Subcutaneous adipose tissue (tissue), 4 donors: ENCODE data around the gene SLC25A34. TPM values are rescaled to one million over a fixed set of nuclear protein-coding genes. Genes with fewer than 3 reads are reported as not detected.

ENCODE experiments used
- CTCF ChIP-seq: fragments of 450-650 bp; IDR thresholded peaks from one replicate; pipeline ENCODE4 v1.5.1; 2016; ENCODE audit warnings: low read depth, mild to moderate bottlenecking, control low read depth, antibody characterized with exemption, moderate library complexity
- total RNA-seq, 4 donors: library from RNA; depleted of rRNA; stranded (reverse); fragments of >200 nt; gene quantifications; one replicate each; pipeline ENCODE4 v1.1.0, GENCODE V29; 2016

SLC25A34 gene
- total RNA-seq, 4 donors from 2014 or later, result 0.44 to 11.1 (median 1.1) TPM

DNA sequence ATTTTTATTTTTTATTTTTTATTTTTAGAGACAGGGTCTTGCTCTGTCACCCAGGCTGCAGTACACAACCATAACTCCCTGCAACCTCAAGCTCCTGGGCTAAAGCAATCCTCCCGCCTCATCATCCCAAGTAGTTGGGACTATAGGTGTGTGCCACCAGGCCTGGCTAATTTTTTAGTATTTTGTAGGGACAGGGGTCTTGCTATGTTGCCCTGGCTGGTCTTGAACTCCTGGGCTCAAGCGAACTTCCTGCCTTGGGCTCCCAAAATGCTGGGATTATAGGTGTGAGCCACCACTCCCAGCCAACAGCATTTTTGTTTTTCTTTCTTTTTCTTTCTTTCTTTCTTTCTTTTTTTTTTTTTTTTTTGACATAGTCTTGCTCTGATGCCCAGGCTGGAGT, 37.9 kb upstream of the SLC25A34 start:
- TF ChIP-seq CTCF, result no peak

DNA sequence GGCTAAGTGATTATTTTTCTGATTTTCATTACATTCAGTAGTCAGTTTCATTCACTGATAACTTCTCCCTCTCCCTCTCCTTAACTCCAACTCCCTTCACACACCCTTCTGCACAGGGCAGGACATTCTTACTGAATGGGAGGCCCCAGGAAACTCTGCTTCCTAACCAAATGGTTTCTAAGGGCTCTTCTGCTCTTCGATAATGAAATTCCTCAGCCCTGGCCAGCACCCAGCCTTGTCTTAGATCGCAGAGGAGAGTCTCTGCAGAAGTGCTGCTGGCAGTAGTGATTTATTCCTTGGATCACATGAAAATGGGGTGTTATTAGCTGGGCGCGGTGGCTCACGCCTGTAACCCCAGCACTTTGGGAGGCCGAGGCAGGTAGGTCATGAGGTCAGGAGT, 35.5 kb upstream of the SLC25A34 start:
- TF ChIP-seq CTCF, result no peak

GRCh38 chr1:15701784-15702183, 34.3 kb upstream of the SLC25A34 start:
- no peak for TF ChIP-seq CTCF

- no peak for TF ChIP-seq CTCF
These were observed 33.1 kb upstream of the SLC25A34 start for GRCh38 chr1:15702722-15703550.

DNA sequence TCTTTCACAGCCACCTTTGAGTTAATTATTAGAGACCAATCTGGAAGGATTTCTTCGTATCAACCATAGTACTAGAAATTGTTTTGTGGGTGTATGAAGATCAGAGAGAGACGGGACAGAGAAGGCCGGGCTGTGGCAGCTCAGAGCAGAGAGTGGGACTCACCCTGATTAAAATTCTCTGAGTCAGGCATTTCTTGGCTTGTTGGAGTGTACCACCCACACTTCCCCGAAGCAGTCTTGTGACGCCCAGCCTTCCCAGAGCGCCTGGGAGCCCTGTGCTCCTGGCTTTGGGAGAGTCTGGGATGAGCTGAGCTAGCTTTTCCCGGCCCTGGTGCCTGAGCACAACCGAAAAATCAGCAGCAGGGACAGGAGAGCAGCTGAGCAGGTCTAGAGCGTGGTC, 32.5 kb upstream of the SLC25A34 start:
- TF ChIP-seq CTCF, result no peak

- no peak for TF ChIP-seq CTCF
These were observed 31.4 kb upstream of the SLC25A34 start for GRCh38 chr1:15704526-15705183.

DNA sequence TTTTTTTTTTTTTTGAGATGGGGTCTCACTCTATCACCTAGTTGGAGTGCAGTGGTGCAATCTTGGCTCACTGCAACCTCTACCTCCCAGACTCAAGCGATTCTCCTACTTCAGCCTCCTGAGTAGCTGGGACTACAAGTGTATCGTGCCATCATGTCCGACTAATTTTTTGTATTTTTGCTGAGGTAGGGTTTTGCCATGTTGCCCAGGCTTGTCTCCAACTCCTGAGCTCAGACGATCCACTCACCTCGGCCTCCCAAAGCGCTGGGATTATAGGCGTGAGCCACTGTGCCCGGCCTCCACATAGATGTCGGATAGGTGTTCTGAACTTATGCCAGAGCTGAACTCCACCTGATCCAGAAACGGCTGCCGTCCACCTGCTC, 30.9 kb upstream of the SLC25A34 start:
- no peak for TF ChIP-seq CTCF
